ENCODE measurements around the gene FLNB. TPM values are rescaled to one million over a fixed set of nuclear protein-coding genes. Genes with fewer than 3 reads are reported as not detected.
A peak's percentile ranks its signal among the peaks of the same experiment; 100 is the strongest.

The FLNB gene
- total and polyA plus RNA-seq, 9 of the 15 experiments (the other 6 are each of a cell fraction or from before 2014, with no cell fraction given), result 9.4 to 48.1 (median 25.6) TPM

DNA sequence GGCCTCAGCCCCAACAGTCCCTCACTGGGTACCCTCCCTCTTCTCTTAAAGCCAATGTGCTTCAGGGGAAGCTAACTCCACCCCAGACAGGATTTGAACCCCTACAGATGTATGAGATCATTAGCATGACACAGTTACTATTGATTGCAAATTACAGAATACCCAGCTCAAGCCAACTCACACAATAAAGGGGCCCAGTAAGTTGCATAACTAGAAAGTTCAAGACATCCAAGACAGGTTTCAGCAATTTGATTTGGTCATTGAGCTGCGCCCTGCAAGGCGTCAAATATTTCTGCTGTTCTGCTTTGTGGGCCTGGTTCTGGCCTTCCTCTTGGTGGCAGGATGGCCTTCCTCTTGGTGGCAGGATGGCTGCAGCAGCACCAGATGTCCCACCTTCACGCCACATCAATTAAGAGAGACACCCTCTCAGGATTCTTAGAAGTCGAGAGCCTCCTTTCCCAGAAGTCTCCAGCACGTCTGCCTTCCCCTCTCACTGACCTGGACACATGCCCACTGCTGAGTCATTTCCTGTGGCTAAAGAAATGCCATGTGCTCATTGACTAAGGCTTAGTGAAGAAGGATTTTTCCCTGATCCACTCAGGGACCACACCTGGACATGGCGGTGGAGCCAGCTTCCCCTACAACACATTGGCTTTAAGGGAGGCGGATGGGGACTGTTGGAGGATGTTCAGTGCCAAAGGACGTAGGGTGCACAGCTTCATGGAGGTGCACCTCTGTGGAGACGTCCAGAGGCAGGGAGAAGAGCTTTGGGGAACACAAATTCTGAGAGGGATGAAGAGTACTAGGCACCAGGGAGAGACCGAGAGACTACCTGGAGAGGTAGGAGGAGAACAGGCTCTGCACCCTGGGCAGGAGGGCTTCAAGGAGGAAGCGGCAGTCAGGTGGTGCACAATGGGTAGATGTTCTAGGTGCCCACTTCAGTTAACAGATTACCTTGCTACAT lies 153.5 kb downstream of the FLNB start (continued):
- TF ChIP-seq, protein P1, sequence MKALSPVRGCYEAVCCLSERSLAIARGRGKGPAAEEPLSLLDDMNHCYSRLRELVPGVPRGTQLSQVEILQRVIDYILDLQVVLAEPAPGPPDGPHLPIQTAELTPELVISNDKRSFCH (CRISPR knock-in tag; IDR thresholded peaks at IDR 0.05), result no peak
- TF ChIP-seq, protein P1 (tag; IDR thresholded peaks at IDR 0.05), result 0 out of 2 replicates have a peak, but pooled peaks have one; percentile 68
- TF ChIP-seq, protein P2, sequence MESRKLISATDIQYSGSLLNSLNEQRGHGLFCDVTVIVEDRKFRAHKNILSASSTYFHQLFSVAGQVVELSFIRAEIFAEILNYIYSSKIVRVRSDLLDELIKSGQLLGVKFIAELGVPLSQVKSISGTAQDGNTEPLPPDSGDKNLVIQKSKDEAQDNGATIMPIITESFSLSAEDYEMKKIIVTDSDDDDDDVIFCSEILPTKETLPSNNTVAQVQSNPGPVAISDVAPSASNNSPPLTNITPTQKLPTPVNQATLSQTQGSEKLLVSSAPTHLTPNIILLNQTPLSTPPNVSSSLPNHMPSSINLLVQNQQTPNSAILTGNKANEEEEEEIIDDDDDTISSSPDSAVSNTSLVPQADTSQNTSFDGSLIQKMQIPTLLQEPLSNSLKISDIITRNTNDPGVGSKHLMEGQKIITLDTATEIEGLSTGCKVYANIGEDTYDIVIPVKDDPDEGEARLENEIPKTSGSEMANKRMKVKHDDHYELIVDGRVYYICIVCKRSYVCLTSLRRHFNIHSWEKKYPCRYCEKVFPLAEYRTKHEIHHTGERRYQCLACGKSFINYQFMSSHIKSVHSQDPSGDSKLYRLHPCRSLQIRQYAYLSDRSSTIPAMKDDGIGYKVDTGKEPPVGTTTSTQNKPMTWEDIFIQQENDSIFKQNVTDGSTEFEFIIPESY (CRISPR knock-in tag; IDR thresholded peaks at IDR 0.05), result peak; percentile 92
- TF ChIP-seq CBX3 (IDR thresholded peaks at IDR 0.05; ENCODE audit: borderline replicate concordance in 1 of 2, low read length in 2 of 2) (peak in 1 of 2 experiments; percentile 95; a peak in 2 of 3 replicates), NFXL1 (CRISPR knock-in tag; IDR thresholded peaks at IDR 0.05) (no peak), ZNF197 (CRISPR knock-in tag; IDR thresholded peaks at IDR 0.05; ENCODE audit: low read depth) (peak; percentile 71; the same call in 1 of the 2 replicates), ZNF766 (CRISPR knock-in tag; conservative IDR thresholded peaks at IDR 0.05) (0 out of 2 replicates have a peak, but pooled peaks have one; percentile 42), RNF2 (IDR thresholded peaks at IDR 0.05) (peak; percentile 72)
- TF ChIP-seq, protein P3, sequence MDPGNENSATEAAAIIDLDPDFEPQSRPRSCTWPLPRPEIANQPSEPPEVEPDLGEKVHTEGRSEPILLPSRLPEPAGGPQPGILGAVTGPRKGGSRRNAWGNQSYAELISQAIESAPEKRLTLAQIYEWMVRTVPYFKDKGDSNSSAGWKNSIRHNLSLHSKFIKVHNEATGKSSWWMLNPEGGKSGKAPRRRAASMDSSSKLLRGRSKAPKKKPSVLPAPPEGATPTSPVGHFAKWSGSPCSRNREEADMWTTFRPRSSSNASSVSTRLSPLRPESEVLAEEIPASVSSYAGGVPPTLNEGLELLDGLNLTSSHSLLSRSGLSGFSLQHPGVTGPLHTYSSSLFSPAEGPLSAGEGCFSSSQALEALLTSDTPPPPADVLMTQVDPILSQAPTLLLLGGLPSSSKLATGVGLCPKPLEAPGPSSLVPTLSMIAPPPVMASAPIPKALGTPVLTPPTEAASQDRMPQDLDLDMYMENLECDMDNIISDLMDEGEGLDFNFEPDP (CRISPR knock-in tag; IDR thresholded peaks at IDR 0.05), result no peak
- TF ChIP-seq, protein P4, sequence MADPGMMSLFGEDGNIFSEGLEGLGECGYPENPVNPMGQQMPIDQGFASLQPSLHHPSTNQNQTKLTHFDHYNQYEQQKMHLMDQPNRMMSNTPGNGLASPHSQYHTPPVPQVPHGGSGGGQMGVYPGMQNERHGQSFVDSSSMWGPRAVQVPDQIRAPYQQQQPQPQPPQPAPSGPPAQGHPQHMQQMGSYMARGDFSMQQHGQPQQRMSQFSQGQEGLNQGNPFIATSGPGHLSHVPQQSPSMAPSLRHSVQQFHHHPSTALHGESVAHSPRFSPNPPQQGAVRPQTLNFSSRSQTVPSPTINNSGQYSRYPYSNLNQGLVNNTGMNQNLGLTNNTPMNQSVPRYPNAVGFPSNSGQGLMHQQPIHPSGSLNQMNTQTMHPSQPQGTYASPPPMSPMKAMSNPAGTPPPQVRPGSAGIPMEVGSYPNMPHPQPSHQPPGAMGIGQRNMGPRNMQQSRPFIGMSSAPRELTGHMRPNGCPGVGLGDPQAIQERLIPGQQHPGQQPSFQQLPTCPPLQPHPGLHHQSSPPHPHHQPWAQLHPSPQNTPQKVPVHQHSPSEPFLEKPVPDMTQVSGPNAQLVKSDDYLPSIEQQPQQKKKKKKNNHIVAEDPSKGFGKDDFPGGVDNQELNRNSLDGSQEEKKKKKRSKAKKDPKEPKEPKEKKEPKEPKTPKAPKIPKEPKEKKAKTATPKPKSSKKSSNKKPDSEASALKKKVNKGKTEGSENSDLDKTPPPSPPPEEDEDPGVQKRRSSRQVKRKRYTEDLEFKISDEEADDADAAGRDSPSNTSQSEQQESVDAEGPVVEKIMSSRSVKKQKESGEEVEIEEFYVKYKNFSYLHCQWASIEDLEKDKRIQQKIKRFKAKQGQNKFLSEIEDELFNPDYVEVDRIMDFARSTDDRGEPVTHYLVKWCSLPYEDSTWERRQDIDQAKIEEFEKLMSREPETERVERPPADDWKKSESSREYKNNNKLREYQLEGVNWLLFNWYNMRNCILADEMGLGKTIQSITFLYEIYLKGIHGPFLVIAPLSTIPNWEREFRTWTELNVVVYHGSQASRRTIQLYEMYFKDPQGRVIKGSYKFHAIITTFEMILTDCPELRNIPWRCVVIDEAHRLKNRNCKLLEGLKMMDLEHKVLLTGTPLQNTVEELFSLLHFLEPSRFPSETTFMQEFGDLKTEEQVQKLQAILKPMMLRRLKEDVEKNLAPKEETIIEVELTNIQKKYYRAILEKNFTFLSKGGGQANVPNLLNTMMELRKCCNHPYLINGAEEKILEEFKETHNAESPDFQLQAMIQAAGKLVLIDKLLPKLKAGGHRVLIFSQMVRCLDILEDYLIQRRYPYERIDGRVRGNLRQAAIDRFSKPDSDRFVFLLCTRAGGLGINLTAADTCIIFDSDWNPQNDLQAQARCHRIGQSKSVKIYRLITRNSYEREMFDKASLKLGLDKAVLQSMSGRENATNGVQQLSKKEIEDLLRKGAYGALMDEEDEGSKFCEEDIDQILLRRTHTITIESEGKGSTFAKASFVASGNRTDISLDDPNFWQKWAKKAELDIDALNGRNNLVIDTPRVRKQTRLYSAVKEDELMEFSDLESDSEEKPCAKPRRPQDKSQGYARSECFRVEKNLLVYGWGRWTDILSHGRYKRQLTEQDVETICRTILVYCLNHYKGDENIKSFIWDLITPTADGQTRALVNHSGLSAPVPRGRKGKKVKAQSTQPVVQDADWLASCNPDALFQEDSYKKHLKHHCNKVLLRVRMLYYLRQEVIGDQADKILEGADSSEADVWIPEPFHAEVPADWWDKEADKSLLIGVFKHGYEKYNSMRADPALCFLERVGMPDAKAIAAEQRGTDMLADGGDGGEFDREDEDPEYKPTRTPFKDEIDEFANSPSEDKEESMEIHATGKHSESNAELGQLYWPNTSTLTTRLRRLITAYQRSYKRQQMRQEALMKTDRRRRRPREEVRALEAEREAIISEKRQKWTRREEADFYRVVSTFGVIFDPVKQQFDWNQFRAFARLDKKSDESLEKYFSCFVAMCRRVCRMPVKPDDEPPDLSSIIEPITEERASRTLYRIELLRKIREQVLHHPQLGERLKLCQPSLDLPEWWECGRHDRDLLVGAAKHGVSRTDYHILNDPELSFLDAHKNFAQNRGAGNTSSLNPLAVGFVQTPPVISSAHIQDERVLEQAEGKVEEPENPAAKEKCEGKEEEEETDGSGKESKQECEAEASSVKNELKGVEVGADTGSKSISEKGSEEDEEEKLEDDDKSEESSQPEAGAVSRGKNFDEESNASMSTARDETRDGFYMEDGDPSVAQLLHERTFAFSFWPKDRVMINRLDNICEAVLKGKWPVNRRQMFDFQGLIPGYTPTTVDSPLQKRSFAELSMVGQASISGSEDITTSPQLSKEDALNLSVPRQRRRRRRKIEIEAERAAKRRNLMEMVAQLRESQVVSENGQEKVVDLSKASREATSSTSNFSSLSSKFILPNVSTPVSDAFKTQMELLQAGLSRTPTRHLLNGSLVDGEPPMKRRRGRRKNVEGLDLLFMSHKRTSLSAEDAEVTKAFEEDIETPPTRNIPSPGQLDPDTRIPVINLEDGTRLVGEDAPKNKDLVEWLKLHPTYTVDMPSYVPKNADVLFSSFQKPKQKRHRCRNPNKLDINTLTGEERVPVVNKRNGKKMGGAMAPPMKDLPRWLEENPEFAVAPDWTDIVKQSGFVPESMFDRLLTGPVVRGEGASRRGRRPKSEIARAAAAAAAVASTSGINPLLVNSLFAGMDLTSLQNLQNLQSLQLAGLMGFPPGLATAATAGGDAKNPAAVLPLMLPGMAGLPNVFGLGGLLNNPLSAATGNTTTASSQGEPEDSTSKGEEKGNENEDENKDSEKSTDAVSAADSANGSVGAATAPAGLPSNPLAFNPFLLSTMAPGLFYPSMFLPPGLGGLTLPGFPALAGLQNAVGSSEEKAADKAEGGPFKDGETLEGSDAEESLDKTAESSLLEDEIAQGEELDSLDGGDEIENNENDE (IDR thresholded peaks at IDR 0.05; ENCODE audit: low read depth, low read length), result no peak

Measured in K562 (cell line).